Rectal smooth muscle tissue (tissue), 1 donor: ENCODE results near the gene NFIC.

Source experiments
- H3K27ac ChIP-seq: one replicate; pipeline ENCODE4 v1.7.0; 2013; ENCODE audit warnings: low read depth, low read length, inconsistent platforms
- H3K27me3 ChIP-seq: one replicate; pipeline ENCODE4 v1.7.0; 2013; ENCODE audit warnings: low read length; ENCODE audit not compliant: control insufficient read depth, insufficient read depth
- H3K36me3 ChIP-seq: one replicate; pipeline ENCODE4 v1.7.0; 2013; ENCODE audit warnings: low read length; ENCODE audit not compliant: control insufficient read depth, insufficient read depth
- H3K4me1 ChIP-seq: one replicate; pipeline ENCODE4 v1.7.0; 2013; ENCODE audit warnings: low read length; ENCODE audit not compliant: control insufficient read depth, insufficient read depth
- H3K4me3 ChIP-seq: one replicate; pipeline ENCODE4 v1.7.0; 2013; ENCODE audit warnings: low read length
- H3K9ac ChIP-seq: one replicate; pipeline ENCODE4 v1.7.0; 2013; ENCODE audit warnings: low read length

NFIC gene

GRCh38 chr19:3491396-3492119 is 125.2 kb downstream of the NFIC start:
- Histone ChIP-seq H3K27me3 (no peaks in the 10 kb centered on the region), H3K4me3 (no peak overlapping the region), H3K4me1 (no peaks in the 10 kb centered on the region), H3K27ac (no peak overlapping the region), H3K36me3 (peaks cover 10% of the 10 kb centered on the region), H3K9ac (no peak overlapping the region)

DNA sequence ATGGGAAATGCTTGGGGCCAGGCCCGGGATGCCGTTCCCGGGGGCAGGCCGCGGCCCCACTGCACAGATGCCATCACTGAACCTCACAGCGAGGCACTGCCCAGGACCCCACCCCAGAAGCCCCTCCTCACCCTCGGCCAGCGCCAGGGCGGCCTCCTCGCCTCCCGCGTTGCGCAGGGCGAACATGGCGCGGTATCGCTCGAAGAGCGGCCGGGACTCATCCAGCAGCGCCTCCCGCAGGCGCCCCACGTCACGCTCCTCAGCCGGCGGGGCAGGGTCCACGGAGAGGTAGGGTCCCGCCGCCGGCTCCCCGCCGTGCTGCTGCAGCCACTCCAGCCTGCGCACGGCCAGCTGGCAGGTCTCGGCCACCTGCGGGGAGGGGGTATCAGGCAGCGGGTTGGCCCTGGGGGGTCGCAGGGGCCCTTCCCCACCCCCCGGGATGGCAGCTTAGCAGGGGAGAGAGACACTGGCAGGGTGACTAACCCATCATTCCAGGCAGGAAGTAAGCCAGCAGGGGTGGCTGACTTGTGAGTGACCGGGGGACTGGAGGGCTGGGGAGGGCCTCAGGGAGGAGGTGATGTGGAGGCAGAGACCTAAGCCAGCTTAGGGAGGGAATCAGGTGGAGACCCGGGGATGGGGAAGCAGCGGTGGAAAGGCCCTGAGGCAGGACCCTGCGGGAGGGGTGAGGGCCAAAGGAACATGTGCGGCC is 125.9 kb downstream of the NFIC start:
- Histone ChIP-seq H3K36me3 (peaks cover 10% of the 10 kb centered on the region), H3K4me1 (no peaks in the 10 kb centered on the region), H3K27me3 (no peaks in the 10 kb centered on the region), H3K9ac (no peak overlapping the region), H3K4me3 (no peak overlapping the region), H3K27ac (no peak overlapping the region)

- H3K9ac ChIP-seq = no peak overlapping the region
- no peaks in the 10 kb centered on the region for H3K27me3 ChIP-seq
- H3K4me1 ChIP-seq = no peaks in the 10 kb centered on the region
- H3K4me3 ChIP-seq = no peak overlapping the region
- peaks cover 10% of the 10 kb centered on the region for H3K36me3 ChIP-seq
- no peak overlapping the region for H3K27ac ChIP-seq
Measured at GRCh38 chr19:3492919-3493318, 126.5 kb downstream of the NFIC start.

DNA sequence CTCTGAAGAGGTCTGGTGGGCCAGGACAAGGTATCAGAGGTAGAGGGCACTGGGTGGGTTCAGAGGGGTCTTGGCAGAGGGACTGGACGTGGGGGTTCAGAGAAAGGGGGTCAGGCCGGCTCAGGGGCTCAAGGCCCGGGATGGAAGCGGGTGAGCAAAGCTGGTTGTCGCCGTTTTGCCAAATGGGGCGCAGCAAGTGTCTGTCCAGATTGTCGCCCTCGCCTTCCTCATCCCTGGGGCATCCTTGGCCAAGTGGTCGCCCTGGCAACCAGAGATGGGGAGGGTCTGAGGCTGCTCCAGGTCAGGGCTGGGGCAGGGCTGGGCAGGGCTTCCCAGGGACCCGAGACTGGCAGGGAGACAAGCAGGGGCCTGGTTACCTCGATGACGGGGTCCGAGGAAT is 127.3 kb downstream of the NFIC start:
- Histone ChIP-seq H3K4me3 (no peak overlapping the region), H3K27ac (no peak overlapping the region), H3K4me1 (no peaks in the 10 kb centered on the region), H3K9ac (no peak overlapping the region), H3K36me3 (peaks cover 10% of the 10 kb centered on the region), H3K27me3 (no peaks in the 10 kb centered on the region)

GRCh38 chr19:3494051-3494450 is 127.7 kb downstream of the NFIC start:
- Histone ChIP-seq H3K9ac (no peak overlapping the region), H3K4me1 (no peaks in the 10 kb centered on the region), H3K27me3 (no peaks in the 10 kb centered on the region), H3K36me3 (peaks cover 10% of the 10 kb centered on the region), H3K27ac (no peak overlapping the region), H3K4me3 (no peak overlapping the region)

- Histone ChIP-seq H3K36me3 (peaks cover 10% of the 10 kb centered on the region), H3K9ac (no peak overlapping the region), H3K27ac (no peak overlapping the region), H3K4me3 (no peak overlapping the region), H3K4me1 (no peaks in the 10 kb centered on the region), H3K27me3 (no peaks in the 10 kb centered on the region)
Measured at GRCh38 chr19:3494559-3494958, 128.2 kb downstream of the NFIC start.

GRCh38 chr19:3496392-3497273 is 130.2 kb downstream of the NFIC start:
- Histone ChIP-seq H3K36me3 (peaks cover 10% of the 10 kb centered on the region), H3K27me3 (no peaks in the 10 kb centered on the region), H3K27ac (no peak overlapping the region), H3K4me3 (no peak overlapping the region), H3K4me1 (peaks cover 6% of the 10 kb centered on the region), H3K9ac (no peak overlapping the region)

GRCh38 chr19:3497757-3498520 is 131.6 kb downstream of the NFIC start:
- H3K9ac ChIP-seq = no peak overlapping the region
- peaks cover 6% of the 10 kb centered on the region for H3K4me1 ChIP-seq
- no peaks in the 10 kb centered on the region for H3K27me3 ChIP-seq
- no peak overlapping the region for H3K27ac ChIP-seq
- H3K4me3 ChIP-seq = no peak overlapping the region
- peaks cover 8% of the 10 kb centered on the region for H3K36me3 ChIP-seq

- H3K4me1 ChIP-seq = peaks cover 6% of the 10 kb centered on the region
- H3K27me3 ChIP-seq = no peaks in the 10 kb centered on the region
- H3K4me3 ChIP-seq = peak overlapping the region; percentile 91
- H3K9ac ChIP-seq = peak overlapping the region; percentile 66
- H3K27ac ChIP-seq = peak overlapping the region; percentile 96
- H3K36me3 ChIP-seq = peaks cover 4% of the 10 kb centered on the region
Measured at GRCh38 chr19:3499738-3500428, 133.5 kb downstream of the NFIC start.

GRCh38 chr19:3500429-3501101 is 134.2 kb downstream of the NFIC start, which contains the start of gene DOHH:
Gene DOHH, minus strand, starts transcription at chr19:3500674. Its CDS starts 3,860 bp downstream, at chr19:3496814.
- peaks cover 6% of the 10 kb centered on the region for H3K4me1 ChIP-seq
- no peaks in the 10 kb centered on the region for H3K36me3 ChIP-seq
- H3K27ac ChIP-seq = peak within 1 kb of the TSS; percentile 96

GRCh38 chr19:3501780-3502179 is 135.4 kb downstream of the NFIC start:
- H3K4me1 ChIP-seq = peaks cover 6% of the 10 kb centered on the region

More at GRCh38 chr19:3500429-3501101, 134.2 kb downstream of the NFIC start, which contains the start of gene DOHH:
- H3K27me3 ChIP-seq = no peaks in the 10 kb centered on the region
- H3K9ac ChIP-seq = peak within 1 kb of the TSS; percentile 88
- H3K4me3 ChIP-seq = peak within 1 kb of the TSS; percentile 91

More at GRCh38 chr19:3501780-3502179, 135.4 kb downstream of the NFIC start:
- no peak overlapping the region for H3K9ac ChIP-seq
- no peak overlapping the region for H3K4me3 ChIP-seq
- no peaks in the 10 kb centered on the region for H3K27me3 ChIP-seq
- H3K27ac ChIP-seq = no peak overlapping the region
- no peaks in the 10 kb centered on the region for H3K36me3 ChIP-seq
